Stimulated activated CD8-positive, alpha-beta memory T cell treated with anti-CD3 and anti-CD28 coated beads, Interleukin-7, amount 100 ng/mL, for 24 hours (primary cell): ENCODE measurements around the gene DMRTB1.

ENCODE experiments used
- DNase-seq: peaks from one replicate; pipeline ENCODE4 v3.0.0-alpha.2; 2020; ENCODE audit warnings: low read depth

The DMRTB1 gene

DNA sequence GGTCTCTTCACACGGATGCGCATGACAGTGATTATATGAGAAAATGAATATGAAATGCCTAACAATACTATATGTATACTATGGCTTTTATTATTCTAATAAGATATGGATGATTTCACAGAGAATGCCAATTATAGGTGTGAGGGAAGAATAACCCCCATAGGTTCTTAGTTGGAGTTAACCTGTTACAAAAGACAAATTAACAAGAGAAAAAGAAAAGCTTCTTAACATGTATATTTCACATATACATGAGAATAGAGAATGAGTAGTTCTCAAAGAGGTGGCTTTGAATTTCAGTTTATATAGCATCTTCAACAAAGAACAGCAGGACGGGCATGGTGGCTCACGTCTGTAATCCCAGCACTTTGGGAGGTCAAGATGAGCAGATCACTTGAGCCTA is 24.0 kb upstream of the DMRTB1 start:
- DNase-seq: no peak

DNA sequence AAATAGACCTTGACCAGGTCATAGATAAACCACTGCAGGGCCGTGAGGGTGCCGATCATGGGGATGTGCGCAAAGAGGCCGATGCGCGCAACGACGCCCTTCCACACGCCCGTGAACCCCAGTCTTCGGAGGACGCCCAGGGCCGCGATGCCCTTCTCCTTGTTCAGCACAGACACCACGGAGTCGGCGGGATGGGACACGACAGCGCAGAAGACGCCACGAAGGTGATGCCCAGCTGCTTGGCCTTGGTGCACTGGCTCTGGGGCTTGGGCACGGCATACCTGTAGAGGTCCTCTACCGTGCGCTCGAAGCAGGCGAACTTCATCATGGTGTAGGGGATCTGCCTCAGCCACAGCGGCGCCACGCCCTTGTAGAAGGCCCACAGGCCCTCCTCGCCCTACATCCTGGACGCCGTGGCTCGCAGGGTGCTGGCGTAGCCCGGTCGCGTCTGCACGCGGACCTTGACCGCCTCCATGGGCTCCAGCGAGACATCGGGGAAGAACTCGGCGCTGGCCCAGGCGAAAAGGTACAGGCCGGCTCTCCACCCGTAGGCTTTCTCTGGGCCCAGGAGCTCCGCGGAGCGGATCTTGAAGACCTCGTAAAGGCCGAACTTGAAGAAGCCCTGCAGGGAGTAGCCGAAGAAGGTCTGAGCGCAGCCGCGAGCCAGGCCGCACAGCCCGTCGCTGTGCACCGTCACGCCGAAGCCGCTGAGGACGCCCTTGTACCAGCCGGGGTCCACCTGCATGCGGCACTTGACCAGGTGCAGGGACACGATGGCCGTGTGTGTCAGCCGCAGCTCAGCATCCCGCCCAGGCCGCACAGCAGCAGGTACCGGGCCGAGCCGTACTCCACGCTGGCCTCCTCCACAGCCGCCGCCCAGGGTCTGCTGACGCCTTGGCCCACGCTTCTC is 20.5 kb upstream of the DMRTB1 start:
- DNase-seq: no peak

DNA sequence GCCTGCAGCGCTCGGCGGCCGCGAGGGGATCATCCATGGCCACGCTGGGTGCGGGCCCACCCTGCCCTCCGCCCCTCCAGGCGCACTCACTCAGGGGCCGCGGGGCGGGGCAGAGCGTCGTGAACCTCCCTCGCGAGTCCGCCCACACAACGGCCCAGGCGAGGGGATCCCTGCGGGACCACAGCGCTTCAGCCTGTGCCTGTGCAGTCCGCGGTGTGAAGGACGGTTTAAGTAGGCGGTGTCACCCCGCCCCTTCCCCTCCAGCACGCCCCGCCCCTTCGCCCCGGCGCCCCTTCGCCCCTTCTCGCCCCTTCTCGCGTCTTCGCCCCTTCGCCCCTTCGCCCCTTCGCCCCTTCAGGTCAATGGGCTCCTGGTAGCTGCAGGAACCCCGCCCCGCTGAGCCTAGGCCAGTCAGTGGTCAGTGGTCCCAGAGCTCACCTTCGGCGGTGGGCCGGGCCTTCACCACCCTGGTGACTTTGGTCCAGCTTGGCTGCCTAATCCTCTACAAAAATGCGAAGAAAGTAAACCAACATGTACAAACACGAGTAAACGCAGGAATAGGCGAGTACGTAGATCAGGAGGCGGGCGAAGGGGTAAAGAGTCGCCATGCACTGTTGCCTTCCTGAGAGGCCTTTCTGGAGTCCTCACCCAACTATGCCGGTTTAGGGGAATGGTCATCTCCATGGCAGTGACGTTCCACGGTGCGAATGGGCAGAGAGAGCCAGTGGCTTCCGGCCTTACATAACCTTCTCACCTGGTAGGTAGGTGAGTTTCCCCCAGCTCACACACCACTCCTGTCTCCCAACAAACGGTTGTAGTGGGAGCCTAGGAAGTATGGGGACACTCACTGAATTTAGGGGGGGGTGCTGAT is 19.6 kb upstream of the DMRTB1 start:
- no peak for DNase-seq

DNA sequence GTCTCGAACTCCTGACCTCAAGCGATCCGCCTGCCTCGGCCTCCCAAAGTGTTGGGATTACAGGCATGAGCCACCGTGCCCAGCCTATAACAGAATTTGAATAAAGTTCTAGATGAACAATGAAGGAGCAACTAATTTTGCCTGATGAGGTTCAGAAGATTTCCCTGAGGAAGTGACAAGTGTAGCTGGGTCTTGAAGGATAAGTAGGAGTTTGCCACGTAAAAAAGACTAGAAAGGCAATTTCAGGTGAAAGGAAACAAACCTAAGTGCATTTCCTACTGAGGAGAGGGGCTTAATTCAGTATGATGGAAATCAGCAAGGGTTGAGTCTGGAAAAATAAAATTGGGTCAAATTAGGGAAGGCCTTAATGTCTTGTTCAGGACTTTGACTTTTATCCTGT is 18.6 kb upstream of the DMRTB1 start:
- no peak for DNase-seq

DNA sequence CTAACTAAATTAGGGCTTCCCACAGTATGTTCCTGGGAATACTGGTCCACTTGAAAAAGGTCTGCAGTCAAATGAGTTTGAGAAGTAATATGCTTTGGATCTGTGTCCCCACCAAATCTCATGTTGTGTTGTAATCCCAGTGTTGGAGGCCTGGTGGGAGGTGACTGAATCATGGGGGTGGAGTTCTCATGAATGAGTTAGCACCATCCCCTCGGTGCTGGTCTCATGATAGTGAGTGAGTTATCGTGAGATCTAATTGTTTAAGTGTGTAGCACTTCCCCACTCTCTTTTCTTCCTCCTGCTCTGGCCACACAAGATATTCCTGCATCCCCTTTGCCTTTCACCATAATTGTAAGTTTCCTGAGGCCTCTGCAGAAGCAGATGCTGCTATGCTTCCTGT is 16.9 kb upstream of the DMRTB1 start:
- no peak for DNase-seq

DNA sequence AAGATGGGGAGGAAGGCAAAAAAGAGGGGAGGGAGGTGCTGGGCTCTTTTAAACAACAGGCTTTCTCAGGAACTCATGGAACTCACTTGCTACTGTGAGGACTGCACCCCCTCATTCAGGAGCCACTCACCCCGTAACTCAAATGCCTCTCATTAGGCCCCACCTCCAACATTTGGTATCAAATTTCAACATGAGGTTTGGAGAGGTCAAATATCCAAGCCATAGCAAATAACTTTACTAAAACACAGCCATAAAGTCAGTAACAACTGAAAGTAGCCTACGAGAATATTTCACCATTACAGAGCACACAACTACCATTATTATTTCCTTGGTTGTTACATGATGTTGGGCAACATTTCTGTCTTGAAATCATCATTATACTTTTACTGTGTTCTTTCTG is 13.1 kb upstream of the DMRTB1 start:
- no peak for DNase-seq

DNA sequence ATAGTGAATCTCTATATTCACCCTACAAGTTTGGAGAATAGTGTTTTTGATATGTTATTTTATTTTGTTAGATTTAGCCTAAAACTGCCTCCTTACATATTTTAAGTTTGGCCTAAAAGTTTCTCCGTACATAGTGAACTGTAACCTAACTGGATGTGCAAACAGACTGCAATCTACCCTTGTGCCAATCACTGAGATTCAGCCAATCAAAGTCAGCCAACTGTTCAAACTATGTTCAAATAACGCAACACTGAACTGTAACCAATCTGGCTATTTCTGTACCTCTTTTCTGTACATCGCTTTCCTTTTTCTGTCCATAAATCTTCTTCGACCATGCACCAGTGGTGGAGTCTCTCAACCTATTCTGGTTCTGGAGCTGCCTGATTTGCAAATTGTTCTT is 11.8 kb upstream of the DMRTB1 start:
- no peak for DNase-seq

DNA sequence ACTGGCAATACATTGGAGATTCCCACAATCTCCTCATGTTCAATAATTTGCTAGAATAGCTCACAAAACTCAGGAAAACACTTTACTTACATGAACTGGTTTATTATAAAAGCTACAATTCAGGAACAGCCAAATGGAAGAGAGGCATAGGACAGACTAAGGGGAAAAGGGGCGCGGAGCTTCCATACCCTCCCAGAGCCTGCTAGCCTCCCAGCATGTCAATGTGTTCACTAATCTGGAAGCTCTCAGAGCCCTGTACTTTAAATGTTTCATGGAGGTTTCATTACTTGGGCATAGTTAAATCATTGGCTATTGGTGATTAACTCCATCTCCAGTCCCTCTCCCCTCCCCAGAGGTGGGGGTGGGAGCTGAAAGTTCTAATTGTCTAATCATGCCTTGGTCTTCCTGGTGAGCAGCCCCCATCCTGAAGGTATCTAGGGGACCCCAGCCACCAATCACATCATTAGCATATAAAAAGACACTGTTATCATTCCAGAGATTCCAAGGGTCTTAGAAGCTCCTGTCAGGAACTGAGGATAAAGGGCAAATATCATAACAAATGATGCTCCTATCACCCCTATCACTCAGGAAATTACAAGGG is 10.9 kb upstream of the DMRTB1 start:
- DNase-seq: no peak

DNA sequence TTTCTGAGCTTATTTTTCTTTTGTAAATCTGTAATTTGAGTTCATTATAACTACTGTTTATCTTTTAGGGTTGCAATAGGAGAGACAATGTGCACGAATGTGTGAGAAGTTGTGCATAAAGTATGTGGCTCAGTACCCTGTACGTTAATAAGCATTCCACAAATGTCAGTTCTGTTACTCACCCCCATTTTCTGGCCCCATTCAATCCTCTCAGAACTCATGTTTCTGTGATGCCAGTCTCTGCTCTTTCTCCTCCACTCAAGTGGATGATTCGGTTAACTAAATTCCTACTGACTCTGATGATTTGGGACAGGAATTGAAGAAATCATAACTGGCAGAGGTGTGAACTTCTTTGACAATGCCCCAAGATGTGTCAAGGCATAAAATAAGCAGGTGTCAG is 10.2 kb upstream of the DMRTB1 start:
- no peak for DNase-seq

DNA sequence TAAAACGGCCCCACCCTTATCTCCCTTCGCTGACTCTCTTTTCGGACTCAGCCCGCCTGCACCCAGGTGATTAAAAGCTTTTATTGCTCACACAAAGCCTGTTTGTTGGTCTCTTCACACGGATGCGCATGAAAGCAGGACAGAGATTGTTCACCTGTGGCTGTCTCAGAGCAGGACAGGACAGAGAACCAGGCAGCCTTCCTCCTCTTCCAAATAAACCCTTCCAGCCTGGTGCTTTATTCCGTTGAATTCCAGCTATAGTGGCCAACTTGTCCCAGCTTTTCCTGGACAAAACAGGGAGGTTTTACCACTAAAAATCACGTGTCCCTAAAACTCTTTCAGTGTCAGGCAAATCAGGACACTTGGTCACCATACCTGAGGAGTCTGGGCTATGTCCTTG is 9.5 kb upstream of the DMRTB1 start:
- DNase-seq: no peak

DNA sequence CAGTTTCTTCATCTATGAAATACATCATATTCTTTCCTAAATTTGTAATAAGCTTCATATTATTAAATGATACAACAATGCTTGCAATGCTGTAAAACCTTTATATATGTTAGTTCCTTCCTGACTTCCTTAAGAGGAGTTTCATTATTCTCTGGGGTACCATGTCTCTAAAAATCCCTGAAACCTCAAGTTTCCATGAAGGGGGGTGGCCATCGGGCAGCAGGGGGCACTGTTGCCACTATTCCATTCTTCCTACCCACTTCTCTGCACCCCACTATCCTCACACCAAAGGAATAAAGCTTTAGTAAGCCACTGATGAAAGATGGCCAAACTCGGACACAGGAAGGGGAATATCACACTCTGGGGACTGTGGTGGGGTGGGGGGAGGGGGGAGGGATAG is 9.0 kb upstream of the DMRTB1 start:
- no peak for DNase-seq

DNA sequence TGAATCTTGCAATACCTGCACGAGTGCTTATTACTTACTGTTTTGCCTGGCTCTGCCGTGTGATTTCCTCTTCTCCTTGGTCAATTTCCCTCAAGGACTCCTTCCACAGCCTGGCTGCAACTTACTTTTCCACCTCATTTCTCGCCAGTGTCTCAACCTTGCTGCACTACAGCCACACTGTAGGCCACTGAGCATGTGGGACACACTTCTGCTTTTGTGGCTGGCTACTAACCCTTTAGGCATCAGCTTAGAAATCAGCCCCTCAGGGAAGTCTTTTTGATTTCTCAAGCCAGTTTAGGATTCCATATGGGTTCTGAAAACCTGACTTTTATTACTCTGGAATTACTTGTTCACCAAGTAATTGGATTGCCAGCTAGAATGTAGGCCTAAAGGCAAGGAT is 5.2 kb upstream of the DMRTB1 start:
- DNase-seq: no peak

DNA sequence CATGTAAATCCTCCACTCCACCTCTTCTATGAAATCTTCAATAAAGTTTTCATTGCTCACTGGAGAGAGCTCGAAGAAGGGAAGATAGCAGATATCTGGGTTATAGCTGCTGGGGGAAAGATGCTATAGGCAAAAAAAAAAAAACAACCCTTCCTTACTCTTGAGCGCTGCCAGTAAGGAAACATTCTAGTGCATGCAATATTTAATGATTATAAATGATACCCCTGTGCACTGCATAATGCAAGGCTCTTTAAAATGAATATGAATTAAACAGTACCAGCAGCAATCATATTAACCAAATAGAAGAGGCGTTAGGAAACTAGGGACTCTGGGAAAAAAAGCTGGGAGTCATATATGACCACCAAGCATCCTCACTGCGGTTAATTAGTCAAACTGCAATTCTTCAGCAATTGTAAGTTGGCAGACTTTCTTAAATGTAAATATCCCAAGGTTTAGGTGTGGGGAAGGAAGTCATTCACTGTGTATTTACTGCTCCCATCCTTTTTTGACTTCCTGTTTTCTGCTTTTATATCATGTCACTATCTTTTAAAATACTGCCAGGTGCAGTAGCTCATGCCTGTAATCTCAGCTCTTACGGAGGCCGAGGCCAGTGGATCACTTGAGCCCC is 3.7 kb upstream of the DMRTB1 start:
- DNase-seq: no peak

DNA sequence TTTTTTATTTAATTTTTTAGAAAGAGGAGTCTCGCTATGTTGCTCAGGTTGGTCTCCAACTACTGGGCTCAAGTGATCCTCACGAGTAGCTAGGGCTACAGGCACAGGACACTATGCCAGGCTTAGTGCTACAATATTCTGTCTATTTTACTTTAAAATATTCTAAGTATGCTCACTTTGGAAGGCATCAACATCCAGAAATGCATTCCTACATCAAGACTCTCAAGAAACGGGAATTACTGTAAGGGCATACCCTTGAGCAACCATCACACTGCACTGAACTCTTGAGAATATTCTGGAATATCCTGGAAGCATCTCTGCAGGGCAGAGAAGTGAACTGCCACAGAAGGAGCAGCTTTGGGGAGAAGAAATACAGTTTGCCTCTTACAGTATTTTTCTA is 565 bp upstream of the DMRTB1 start:
- no peak for DNase-seq

DNA sequence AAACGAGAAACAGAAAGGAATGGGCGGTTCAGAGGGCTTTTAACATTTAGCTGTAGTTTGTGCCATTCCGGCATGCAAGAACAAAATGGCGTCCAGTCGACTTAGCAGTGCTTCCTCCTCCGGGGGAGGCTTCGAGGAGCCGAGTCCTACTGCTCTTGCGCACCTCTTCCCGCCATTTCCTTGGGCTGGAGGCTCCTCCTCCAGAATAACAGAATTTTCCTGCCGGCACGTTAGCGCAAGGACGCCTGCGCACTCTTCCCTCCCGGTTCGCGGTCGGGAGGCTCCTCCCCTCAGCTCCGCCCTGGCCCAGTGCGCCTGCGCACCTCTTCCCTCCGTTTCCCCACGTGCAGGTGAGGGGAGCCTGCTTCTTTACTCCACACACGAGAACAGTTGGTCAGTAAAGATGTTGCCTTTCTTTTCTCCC is 1.0 kb downstream of the DMRTB1 start:
- DNase-seq: no peak

DNA sequence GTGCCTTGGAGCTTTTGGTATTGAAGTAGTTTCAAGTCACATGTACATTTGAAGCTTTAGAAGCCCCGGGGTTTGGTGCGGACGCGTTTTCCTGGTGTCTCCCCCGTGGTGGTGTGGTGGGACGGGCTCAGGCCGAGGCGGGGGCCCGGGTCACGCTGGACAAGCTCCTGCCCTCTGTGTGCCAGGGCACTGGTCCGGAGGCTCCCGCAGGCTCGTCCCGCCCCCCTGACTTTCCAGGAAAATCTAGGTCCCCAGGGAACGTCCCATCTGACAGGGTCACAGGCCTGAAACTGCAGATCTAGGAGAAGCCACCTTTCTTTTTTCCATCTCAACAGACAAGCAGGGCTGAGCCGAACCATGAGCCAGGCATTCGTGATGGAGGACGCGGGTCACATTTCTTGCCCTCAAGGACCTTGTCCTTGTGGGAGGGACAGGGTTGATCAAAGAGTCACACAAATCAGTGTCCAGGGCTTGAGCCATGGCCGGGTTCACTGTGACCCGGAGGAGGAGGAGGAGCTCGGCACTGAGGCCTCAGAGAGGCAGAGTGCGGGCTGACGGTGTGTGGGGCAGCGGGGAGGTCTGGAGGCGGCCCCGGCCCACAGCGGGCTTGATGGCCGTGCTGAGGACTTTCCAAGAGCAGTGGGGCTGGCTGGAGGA is 1.6 kb downstream of the DMRTB1 start:
- DNase-seq: no peak

DNA sequence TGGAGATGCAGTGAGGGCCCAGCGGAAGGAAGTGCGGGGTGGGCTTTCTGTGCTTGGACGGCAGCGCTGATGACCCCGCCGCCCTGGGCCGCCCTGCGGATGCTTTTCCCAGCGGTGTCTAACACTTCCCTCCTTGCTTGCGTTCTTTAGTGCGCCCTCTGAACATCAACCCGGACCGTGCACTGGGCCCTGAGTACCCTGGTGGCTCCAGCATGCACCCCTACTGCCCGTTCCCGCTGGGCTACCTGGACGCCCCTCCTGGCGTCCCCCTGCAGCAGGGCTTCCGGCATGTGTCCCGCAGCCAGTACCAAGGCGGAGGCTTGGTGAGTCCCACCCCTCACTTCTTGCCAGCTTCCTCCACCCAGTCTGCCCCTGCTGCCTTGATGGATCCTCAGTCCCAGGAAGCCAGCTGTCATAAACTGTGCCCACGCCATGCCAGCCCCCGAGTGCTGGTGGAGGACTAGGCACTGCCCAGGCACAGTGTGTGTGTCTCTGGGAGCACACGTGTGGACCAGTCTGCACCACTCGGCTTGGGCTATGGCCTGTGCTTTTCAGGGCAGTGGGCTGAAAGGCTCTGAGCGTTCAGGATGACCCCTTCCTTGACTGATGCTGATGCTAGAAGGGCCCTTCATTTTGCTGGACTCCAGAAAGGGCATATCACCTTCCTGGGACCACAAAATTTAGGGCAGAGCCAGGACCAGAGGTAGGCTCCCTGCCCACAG is 2.3 kb downstream of the DMRTB1 start:
- no peak for DNase-seq

DNA sequence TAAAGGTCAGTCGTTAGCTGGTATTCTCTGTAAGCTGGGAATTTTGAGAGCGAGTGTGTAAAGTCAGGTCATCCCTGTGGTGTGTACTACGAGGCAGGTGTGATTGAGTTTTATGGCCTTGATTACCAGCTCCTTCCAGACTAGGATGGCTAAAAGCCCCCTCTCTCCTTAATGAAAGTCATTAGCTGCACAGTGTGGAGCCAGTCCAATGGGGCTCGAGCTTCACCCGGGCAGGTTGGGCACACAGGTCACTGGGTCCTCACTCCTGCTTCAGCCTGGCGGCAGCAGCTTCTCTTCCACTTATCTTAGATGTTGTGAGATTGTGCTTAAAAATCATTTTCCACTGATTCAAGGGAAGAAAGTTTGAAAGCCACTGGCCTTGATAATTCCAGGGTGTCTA is 3.0 kb downstream of the DMRTB1 start:
- DNase-seq: no peak

DNA sequence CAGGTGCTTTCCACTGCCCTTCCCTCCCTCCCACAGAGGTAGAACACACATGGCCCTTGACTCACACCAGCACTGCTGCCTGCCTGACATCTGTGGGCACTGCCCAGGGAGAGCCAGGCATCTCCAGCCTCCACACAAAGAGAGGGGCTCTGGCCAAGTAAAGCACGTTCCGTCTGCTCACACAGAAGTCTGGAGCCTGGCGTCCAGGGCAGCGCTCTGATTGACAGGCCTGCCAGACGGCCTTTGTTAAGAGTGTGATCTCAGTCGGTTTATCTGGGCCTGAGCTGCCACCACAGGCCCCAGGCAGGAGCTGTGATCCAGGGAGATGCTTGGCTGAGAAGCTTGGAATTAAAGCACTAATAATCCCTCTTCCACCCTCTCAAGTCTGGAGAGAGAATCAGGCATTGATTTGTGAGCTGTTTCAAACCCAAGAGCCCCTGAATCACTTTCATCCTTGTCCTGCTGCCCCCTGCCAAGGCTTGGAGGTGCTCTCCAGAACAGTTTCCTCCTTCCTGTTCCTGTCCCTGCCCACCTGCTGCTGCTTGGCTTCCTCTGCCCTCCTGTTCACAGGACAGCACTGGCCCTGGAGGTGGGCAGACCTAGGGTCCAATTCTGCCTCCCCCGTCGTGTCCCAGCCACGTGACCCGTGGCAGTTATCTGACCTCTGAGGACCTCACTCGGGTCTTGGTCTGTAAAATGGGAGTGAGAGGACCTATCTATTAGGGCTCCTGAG is 3.7 kb downstream of the DMRTB1 start:
- no peak for DNase-seq
